Neural crest cell (in vitro differentiated cells): Measurements from ENCODE around the gene HTR3B. TPM values are rescaled to one million over a fixed set of nuclear protein-coding genes. Genes with fewer than 3 reads are reported as not detected.

Source experiments
- DNase-seq: peaks from one replicate; pipeline ENCODE4 v3.0.0; 2021; ENCODE audit warnings: low read depth, mixed read lengths, low spot score
- H3K27ac Mint-ChIP-seq: one replicate; pipeline ENCODE4 v1.8.0; 2021; ENCODE audit warnings: mild to moderate bottlenecking, mixed read lengths; ENCODE audit not compliant: unreplicated experiment
- H3K27me3 Mint-ChIP-seq: 2 replicates; pipeline ENCODE4 v1.8.0; 2021; ENCODE audit warnings: low read depth, mild to moderate bottlenecking, mixed read lengths
- H3K36me3 Mint-ChIP-seq: 2 replicates; pipeline ENCODE4 v1.8.0; 2021; ENCODE audit warnings: low read depth, mild to moderate bottlenecking, mixed read lengths
- H3K4me1 Mint-ChIP-seq: 2 replicates; pipeline ENCODE4 v1.8.0; 2021; ENCODE audit warnings: mixed read lengths
- H3K4me3 Mint-ChIP-seq: one replicate; pipeline ENCODE4 v1.8.0; 2021; ENCODE audit warnings: mild to moderate bottlenecking, mixed read lengths
- H3K9me3 Mint-ChIP-seq: 2 replicates; pipeline ENCODE4 v1.8.0; 2021; ENCODE audit warnings: mixed read lengths
- total RNA-seq: library from RNA; stranded (reverse); gene quantifications from 2 replicates; pipeline ENCODE4 v1.2.1, GENCODE V29; 2021
- TF ChIP-seq, protein P1 (sequence below): fragments of 200-600 bp; sonication (generic); conservative IDR thresholded peaks from 2 replicates; pipeline ENCODE4 v1.5.0; 2021; ENCODE audit warnings: antibody characterized with exemption, mild to moderate bottlenecking

HTR3B gene
- total RNA-seq, 1 donor from 2014 or later = 0.26 TPM

DNA sequence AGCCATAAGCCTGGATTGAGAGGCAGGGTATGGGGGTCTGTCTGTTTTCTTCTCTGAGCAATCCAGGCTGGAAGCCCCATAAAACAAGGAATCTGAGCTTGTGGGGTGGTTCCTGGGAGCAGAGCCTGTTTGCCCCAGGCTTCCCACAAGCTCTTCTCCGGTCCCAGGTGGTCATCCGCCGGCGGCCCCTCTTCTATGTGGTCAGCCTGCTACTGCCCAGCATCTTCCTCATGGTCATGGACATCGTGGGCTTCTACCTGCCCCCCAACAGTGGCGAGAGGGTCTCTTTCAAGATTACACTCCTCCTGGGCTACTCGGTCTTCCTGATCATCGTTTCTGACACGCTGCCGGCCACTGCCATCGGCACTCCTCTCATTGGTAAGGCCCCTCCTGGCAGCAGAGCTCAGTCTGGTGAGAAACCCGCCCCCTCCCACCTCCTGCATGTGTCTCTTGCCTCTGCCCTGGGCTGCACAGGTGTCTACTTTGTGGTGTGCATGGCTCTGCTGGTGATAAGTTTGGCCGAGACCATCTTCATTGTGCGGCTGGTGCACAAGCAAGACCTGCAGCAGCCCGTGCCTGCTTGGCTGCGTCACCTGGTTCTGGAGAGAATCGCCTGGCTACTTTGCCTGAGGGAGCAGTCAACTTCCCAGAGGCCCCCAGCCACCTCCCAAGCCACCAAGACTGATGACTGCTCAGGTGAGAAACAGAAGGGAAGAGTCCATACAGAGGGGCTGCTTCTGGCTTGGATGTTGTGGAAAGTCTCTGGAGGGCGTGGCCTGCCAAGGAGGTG, 82.0 kb downstream of the HTR3B start:
- Mint-ChIP-seq H3K4me3 (no peak overlapping the region), H3K4me1 (no peaks in the 10 kb centered on the region), H3K27ac (no peak overlapping the region), H3K9me3 (no peaks in the 10 kb centered on the region), H3K27me3 (peaks cover 35% of the 10 kb centered on the region), H3K36me3 (no peaks in the 10 kb centered on the region)
- TF ChIP-seq, protein P1, sequence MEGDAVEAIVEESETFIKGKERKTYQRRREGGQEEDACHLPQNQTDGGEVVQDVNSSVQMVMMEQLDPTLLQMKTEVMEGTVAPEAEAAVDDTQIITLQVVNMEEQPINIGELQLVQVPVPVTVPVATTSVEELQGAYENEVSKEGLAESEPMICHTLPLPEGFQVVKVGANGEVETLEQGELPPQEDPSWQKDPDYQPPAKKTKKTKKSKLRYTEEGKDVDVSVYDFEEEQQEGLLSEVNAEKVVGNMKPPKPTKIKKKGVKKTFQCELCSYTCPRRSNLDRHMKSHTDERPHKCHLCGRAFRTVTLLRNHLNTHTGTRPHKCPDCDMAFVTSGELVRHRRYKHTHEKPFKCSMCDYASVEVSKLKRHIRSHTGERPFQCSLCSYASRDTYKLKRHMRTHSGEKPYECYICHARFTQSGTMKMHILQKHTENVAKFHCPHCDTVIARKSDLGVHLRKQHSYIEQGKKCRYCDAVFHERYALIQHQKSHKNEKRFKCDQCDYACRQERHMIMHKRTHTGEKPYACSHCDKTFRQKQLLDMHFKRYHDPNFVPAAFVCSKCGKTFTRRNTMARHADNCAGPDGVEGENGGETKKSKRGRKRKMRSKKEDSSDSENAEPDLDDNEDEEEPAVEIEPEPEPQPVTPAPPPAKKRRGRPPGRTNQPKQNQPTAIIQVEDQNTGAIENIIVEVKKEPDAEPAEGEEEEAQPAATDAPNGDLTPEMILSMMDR = no peak
- DNase-seq = no peak

DNA sequence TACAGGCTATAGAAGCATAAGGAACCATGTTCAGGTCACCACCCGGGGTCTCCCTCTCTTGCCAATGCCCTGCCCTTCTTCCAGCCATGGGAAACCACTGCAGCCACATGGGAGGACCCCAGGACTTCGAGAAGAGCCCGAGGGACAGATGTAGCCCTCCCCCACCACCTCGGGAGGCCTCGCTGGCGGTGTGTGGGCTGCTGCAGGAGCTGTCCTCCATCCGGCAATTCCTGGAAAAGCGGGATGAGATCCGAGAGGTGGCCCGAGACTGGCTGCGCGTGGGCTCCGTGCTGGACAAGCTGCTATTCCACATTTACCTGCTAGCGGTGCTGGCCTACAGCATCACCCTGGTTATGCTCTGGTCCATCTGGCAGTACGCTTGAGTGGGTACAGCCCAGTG, 84.8 kb downstream of the HTR3B start:
- Mint-ChIP-seq H3K9me3 (no peaks in the 10 kb centered on the region), H3K4me3 (no peak overlapping the region), H3K27ac (no peak overlapping the region), H3K27me3 (peaks cover 41% of the 10 kb centered on the region), H3K36me3 (no peaks in the 10 kb centered on the region), H3K4me1 (peaks cover 7% of the 10 kb centered on the region)
- DNase-seq = no peak
- TF ChIP-seq, protein P1 = no peak

DNA sequence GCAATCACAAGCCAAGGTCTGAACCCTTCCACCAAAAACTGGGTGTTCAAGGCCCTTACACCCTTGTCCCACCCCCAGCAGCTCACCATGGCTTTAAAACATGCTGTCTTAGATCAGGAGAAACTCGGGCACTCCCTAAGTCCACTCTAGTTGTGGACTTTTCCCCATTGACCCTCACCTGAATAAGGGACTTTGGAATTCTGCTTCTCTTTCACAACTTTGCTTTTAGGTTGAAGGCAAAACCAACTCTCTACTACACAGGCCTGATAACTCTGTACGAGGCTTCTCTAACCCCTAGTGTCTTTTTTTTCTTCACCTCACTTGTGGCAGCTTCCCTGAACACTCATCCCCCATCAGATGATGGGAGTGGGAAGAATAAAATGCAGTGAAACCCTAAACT, 85.3 kb downstream of the HTR3B start:
- TF ChIP-seq, protein P1 = no peak
- no peak for DNase-seq
- no peaks in the 10 kb centered on the region for H3K9me3 Mint-ChIP-seq
- H3K27me3 Mint-ChIP-seq = peaks cover 41% of the 10 kb centered on the region
- peaks cover 12% of the 10 kb centered on the region for H3K4me1 Mint-ChIP-seq
- H3K36me3 Mint-ChIP-seq = no peaks in the 10 kb centered on the region
- H3K27ac Mint-ChIP-seq = no peak overlapping the region
- H3K4me3 Mint-ChIP-seq = no peak overlapping the region

DNA sequence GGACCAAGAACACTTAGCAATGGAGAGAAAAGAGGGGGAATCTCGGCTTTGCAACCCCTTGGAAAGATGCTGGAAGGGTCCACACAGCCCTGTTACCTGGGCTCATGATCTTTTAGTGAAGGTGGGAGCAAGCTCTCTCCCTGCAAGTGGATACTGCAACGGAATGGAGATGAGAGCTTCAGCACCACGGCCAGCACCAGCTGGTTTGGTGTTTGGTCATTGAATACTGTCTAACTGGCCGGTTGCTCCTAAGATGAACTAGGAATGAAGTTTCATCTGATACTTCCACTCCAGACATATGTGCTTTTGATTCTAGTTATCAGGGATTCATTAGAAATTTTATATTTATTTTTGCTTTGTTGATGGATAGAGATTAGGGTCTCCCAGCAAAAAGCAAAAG, 86.6 kb downstream of the HTR3B start:
- Mint-ChIP-seq H3K27ac (no peak overlapping the region), H3K4me3 (no peak overlapping the region), H3K27me3 (peaks cover 33% of the 10 kb centered on the region), H3K9me3 (no peaks in the 10 kb centered on the region), H3K36me3 (no peaks in the 10 kb centered on the region), H3K4me1 (peaks cover 17% of the 10 kb centered on the region)
- TF ChIP-seq, protein P1 = no peak
- DNase-seq = peak; percentile 65

DNA sequence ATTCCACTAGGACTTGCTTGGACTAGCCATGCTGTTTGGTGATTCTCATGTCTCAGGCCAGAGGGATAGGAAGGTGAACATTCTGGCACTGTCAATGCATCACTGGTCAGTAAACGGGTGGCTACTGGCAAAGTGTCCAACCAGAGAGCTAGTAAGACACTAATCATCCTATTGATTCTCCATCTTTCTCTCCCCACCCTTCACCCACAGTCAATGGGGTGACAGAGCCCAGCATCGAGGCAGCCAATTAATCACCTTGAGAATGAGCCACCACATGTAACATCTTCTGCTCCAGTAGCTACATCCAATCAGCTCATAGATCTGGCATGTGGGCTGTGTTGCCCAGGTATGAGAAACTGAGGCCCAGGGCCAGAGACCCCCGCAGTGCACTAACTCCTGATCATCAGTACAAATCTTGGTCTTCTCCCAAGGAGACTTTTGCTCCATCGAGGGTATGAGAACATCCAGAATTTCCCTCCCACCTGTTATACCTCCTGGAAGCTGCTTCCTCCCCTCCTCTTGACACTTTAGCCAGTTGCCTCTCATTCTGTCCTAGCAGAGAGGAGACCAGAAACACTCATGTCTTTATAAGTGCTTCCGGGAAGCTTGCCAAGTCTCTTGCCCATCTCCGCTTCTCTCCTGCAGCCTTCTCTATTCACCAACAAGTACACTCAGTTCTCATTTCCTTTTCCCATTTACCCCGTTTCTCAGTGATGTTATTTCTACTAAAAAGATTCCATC, 87.3 kb downstream of the HTR3B start:
- Mint-ChIP-seq H3K36me3 (no peaks in the 10 kb centered on the region), H3K9me3 (no peaks in the 10 kb centered on the region), H3K27ac (no peak overlapping the region), H3K4me1 (peaks cover 17% of the 10 kb centered on the region), H3K4me3 (no peak overlapping the region), H3K27me3 (peaks cover 29% of the 10 kb centered on the region)
- DNase-seq = no peak
- TF ChIP-seq, protein P1 = no peak
